ENCODE data around the gene EPB41. TPM values are rescaled to one million over a fixed set of nuclear protein-coding genes. Genes with fewer than 3 reads are reported as not detected.

The EPB41 gene
- total RNA-seq, 2 donors from 2014 or later: 39.4 to 54.4 TPM

- H3K27ac ChIP-seq: no peak overlapping the region
- no peak for TF ChIP-seq POLR2A (IDR thresholded peaks at IDR 0.05)
- TF ChIP-seq CTCF (IDR thresholded peaks at IDR 0.05): no peak
- TF ChIP-seq POLR2AphosphoS5 (IDR thresholded peaks at IDR 0.05): no peak
- H3K9me3 ChIP-seq: no peaks in the 10 kb centered on the region
- no peak overlapping the region for H3K4me3 ChIP-seq
- 92% methylated on average over 4 of the region's 4 CpGs for WGBS
- H3K36me3 ChIP-seq: peaks cover 0 to 8% of the 10 kb centered on the region in 2 donors
- DNase-seq (ENCODE audit: low spot score): no peak
- peaks cover 4% of the 10 kb centered on the region for H3K4me1 ChIP-seq (replicated peaks)
- intact Hi-C loops (cut with DNase I): no loop called here
- H3K27me3 ChIP-seq (replicated peaks; ENCODE audit: insufficient read depth): no peaks in the 10 kb centered on the region
Measured at GRCh38 chr1:29164588-29164987, 250.2 kb downstream of the EPB41 start.

GRCh38 chr1:29166291-29166878 is 252.0 kb downstream of the EPB41 start:
- TF ChIP-seq POLR2AphosphoS5 (IDR thresholded peaks at IDR 0.05): no peak
- no peak for TF ChIP-seq CTCF (IDR thresholded peaks at IDR 0.05)
- no peak for TF ChIP-seq POLR2A (IDR thresholded peaks at IDR 0.05)
- no peak overlapping the region for H3K27ac ChIP-seq
- no peak for DNase-seq (ENCODE audit: low spot score)
- H3K4me1 ChIP-seq (replicated peaks): peaks cover 4% of the 10 kb centered on the region
- intact Hi-C loops (cut with DNase I): no loop called here
- no peaks in the 10 kb centered on the region for H3K9me3 ChIP-seq
- peaks cover 0 to 5% of the 10 kb centered on the region in 2 donors for H3K36me3 ChIP-seq
- H3K27me3 ChIP-seq (replicated peaks; ENCODE audit: insufficient read depth): no peaks in the 10 kb centered on the region
- no peak overlapping the region for H3K4me3 ChIP-seq
- 53% methylated on average over 9 of the region's 9 CpGs for WGBS

GRCh38 chr1:29167904-29168303 is 253.5 kb downstream of the EPB41 start:
- H3K9me3 ChIP-seq: no peaks in the 10 kb centered on the region
- H3K4me3 ChIP-seq: no peak overlapping the region
- H3K27me3 ChIP-seq (replicated peaks; ENCODE audit: insufficient read depth): no peaks in the 10 kb centered on the region
- intact Hi-C loops (cut with DNase I): no loop called here
- peaks cover 0 to 5% of the 10 kb centered on the region in 2 donors for H3K36me3 ChIP-seq
- DNase-seq (ENCODE audit: low spot score): no peak
- no peaks in the 10 kb centered on the region for H3K4me1 ChIP-seq (replicated peaks)
- TF ChIP-seq POLR2AphosphoS5 (IDR thresholded peaks at IDR 0.05) (no peak), POLR2A (IDR thresholded peaks at IDR 0.05) (no peak), CTCF (IDR thresholded peaks at IDR 0.05) (no peak)
- WGBS: 96% methylated on average over 9 of the region's 9 CpGs
- no peak overlapping the region for H3K27ac ChIP-seq

Small RNA genes within 50 kb of the gene (small RNA-seq; reads per million reads assigned to genes)
- gene RF00017: 0 reads per million in 2 donors
- 0 reads per million in 2 donors for gene RF00019

Other genes with a start within 250 kb of the EPB41 start
- gene GMEB1, start 245.8 kb upstream of the EPB41 start, total RNA-seq: 10 to 100 TPM in 1 of 2 donors, 1 to 10 TPM in 1; 7.9 to 13.2 TPM
- gene YTHDF2, start 177.6 kb upstream of the EPB41 start, total RNA-seq: 10 to 100 TPM; 51.5 to 86.5 TPM
- under 1 TPM; 0.09 to 0.34 TPM for gene OPRD1, start 102.4 kb upstream of the EPB41 start, total RNA-seq
- 10 to 100 TPM; 13.0 to 58.0 TPM for gene TMEM200B, start 209.3 kb downstream of the EPB41 start, total RNA-seq

Data from prostate gland (tissue), 2 donors.